ENCODE results near the gene CACNA1H.

CACNA1H gene

DNA sequence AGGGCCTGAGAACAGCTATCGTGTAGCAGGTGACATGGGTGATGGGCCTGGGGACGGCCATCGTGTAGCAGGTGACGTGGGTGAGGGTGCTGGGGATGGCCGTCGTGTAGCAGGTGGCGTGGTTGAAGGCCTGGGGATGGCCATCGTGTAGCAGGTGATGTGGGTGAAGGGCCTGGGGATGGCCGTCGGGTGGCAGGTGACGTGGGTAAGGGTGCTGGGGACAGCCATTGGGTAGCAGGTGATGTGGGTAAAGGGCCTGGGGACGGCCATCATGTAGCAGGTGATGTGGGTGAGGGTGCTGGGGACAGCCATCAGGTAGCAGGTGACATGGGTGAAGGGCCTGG, 118.4 kb downstream of the CACNA1H start:
- DNase-seq (ENCODE audit: low read depth) = no peak
